GM13976 (cell line): ENCODE results near the gene EIF4G1.
A peak's percentile ranks its signal among the peaks of the same experiment; 100 is the strongest.

ENCODE experiments used
- DNase-seq: peaks from one replicate; pipeline ENCODE4 v3.0.0; 2012; ENCODE audit warnings: low spot score
- CTCF ChIP-seq: IDR thresholded peaks from 2 replicates; pipeline ENCODE4 v1.5.1; 2012; ENCODE audit warnings: borderline replicate concordance, mild to moderate bottlenecking; ENCODE audit not compliant: insufficient read depth; ENCODE audit errors: extremely low read depth, missing control alignments, control extremely low read depth
- in situ Hi-C: fragments of 300-500 bp; cut with MboI; formaldehyde crosslinking; loops from one replicate; pipeline ENCODE4 v1.12.0; 2022; ENCODE audit warnings: low sequenced_read_pairs, mixed read lengths, inconsistent platforms; ENCODE audit not compliant: unreplicated experiment

EIF4G1 gene

GRCh38 chr3:184361932-184362667 is 47.7 kb downstream of the EIF4G1 start:
- peak; percentile 66 for DNase-seq
- in situ Hi-C loops, result no loop called here
- no peak for TF ChIP-seq CTCF

GRCh38 chr3:184362668-184363546 is 48.5 kb downstream of the EIF4G1 start:
- TF ChIP-seq CTCF, result peak; percentile 79
- in situ Hi-C loops, result no loop called here
- DNase-seq, result peak; percentile 98

GRCh38 chr3:184366619-184367289 is 52.3 kb downstream of the EIF4G1 start:
- TF ChIP-seq CTCF, result no peak
- DNase-seq, result no peak
- in situ Hi-C loops, result no loop called here

- DNase-seq, result no peak
- in situ Hi-C loops, result no loop called here
- no peak for TF ChIP-seq CTCF
These were observed 53.7 kb downstream of the EIF4G1 start for GRCh38 chr3:184368116-184368515.

- TF ChIP-seq CTCF, result no peak
- in situ Hi-C loops, result no loop called here
- no peak for DNase-seq
These were observed 54.3 kb downstream of the EIF4G1 start for GRCh38 chr3:184368586-184369183.

- DNase-seq, result peak; percentile 83
- in situ Hi-C loops, result no loop called here
- peak; percentile 69 for TF ChIP-seq CTCF
These were observed 57.2 kb downstream of the EIF4G1 start for GRCh38 chr3:184371570-184372018.
